Keratinocyte (primary cell): ENCODE measurements around the gene BTK.

Experiments
- CTCF ChIP-seq, 3 experiments: IDR thresholded peaks in 1 of 3; conservative IDR thresholded peaks in 1 of 3; optimal IDR thresholded peaks in 1 of 3; 2 replicates in 2 of 3; 3 replicates in 1 of 3; pipeline versions ENCODE3 to v1.5.1; 2011; ENCODE audit warnings: low read length in 3 of 3, mild to moderate bottlenecking in 3 of 3, moderate library complexity in 2 of 3, control low read depth in 1 of 3, inconsistent platforms in 1 of 3; ENCODE audit not compliant: insufficient read depth in 2 of 3; ENCODE audit errors: extremely low read depth in 1 of 3
- EZH2 ChIP-seq: IDR thresholded peaks from one replicate; pipeline ENCODE4 v1.6.1; 2012; ENCODE audit warnings: inconsistent platforms, mild to moderate bottlenecking, low read length, moderate library complexity

- no peak for TF ChIP-seq CTCF (optimal IDR thresholded peaks at IDR 0.05 in 1 of 3, IDR thresholded peaks at IDR 0.05 in 1 of 3, conservative IDR thresholded peaks at IDR 0.05 in 1 of 3; ENCODE audit: extremely low read depth in 1 of 3, insufficient read depth in 2 of 3, low read length in 3 of 3)
- TF ChIP-seq EZH2: no peak
Observed at GRCh38 chrX:101394372-101394771, 8.4 kb upstream of the BTK start.
